ENCODE results near the gene GABRD. TPM values are rescaled to one million over a fixed set of nuclear protein-coding genes. Genes with fewer than 3 reads are reported as not detected.

The GABRD gene
- total and polyA plus RNA-seq, 9 donors = 0.35 to 2.2 (median 0.95) TPM

DNA sequence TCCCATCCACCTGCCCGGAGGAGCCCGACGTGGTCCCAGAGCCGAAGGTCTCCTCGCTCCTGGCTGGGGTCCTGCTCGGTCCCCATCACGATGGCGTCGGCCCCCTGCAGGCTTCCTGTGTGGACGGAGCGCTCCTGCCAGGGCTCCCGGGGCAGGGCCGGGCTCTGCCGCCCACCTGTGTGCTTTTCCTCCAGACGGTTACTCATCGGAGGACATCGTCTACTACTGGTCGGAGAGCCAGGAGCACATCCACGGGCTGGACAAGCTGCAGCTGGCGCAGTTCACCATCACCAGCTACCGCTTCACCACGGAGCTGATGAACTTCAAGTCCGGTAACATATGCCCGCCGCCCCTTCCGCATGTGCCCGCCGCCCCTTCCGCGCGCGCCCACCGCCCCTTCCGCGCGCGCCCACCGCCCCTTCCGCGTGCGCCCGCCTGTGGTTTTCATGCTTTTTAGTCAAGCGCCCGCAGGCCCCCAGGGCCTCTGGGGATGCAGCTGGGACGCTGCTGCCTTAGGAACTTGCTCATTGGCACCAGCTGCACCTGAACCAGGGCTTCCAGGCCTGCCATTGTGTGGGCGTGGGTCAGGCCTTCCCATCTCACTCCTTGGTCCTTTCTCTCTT lies 8.9 kb downstream of the GABRD start:
- Histone ChIP-seq H3K36me3 (ENCODE audit: control insufficient read depth, insufficient read depth, low read length) (no peaks in the 10 kb centered on the region), H3K27ac (ENCODE audit: low read length) (no peak overlapping the region), H3K27me3 (ENCODE audit: control insufficient read depth, insufficient read depth, low read length) (peaks cover 8% of the 10 kb centered on the region), H3K4me3 (ENCODE audit: low read length) (no peak overlapping the region), H3K4me1 (ENCODE audit: control insufficient read depth, insufficient read depth, low read length) (peaks cover 24% of the 10 kb centered on the region), H3K9me3 (replicated peaks; ENCODE audit: control insufficient read depth, low read depth, low read length) (no peaks in the 10 kb centered on the region)
- WGBS (ENCODE audit: insufficient coverage) = 83% methylated on average over 44 of the region's 46 CpGs
- DNase-seq = no peak

DNA sequence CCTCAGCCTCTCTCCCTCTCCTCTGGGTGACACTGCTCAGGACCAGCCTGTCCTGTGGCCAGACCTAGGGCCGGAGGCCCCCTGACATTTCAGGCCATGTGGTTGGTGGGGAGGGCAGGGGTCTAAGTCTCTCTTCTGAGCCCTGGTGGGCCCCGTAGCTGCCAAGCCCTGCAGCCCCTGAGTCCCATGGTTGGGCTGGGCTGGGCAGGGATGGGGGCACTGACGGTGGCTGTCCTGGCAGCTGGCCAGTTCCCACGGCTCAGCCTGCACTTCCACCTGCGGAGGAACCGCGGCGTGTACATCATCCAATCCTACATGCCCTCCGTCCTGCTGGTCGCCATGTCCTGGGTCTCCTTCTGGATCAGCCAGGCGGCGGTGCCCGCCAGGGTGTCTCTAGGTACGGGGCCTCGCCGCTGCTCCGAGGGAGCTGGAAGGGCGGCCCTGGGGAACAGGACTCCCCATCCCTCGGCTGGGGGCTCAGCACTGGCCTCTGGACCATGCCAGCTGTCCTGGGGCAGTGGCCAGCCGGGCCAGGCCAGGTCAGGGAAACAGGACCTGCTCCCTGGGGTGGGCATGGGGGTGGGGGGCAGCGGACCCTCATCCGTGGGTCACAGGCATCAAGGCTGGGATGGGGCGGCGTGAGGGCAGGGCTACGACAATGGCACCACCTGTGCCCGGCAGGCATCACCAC lies 9.9 kb downstream of the GABRD start:
- Histone ChIP-seq H3K36me3 (ENCODE audit: control insufficient read depth, insufficient read depth, low read length) (no peaks in the 10 kb centered on the region), H3K4me3 (ENCODE audit: low read length) (no peak overlapping the region), H3K27ac (ENCODE audit: low read length) (no peak overlapping the region), H3K4me1 (ENCODE audit: control insufficient read depth, insufficient read depth, low read length) (peaks cover 24% of the 10 kb centered on the region), H3K27me3 (ENCODE audit: control insufficient read depth, insufficient read depth, low read length) (peaks cover 8% of the 10 kb centered on the region), H3K9me3 (replicated peaks; ENCODE audit: control insufficient read depth, low read depth, low read length) (no peaks in the 10 kb centered on the region)
- 90% methylated on average over 26 of the region's 26 CpGs for WGBS (ENCODE audit: insufficient coverage)
- DNase-seq = no peak

GRCh38 chr1:2029561-2029960 lies 10.4 kb downstream of the GABRD start:
- no peak overlapping the region for H3K4me3 ChIP-seq (ENCODE audit: low read length)
- no peaks in the 10 kb centered on the region for H3K36me3 ChIP-seq (ENCODE audit: control insufficient read depth, insufficient read depth, low read length)
- H3K27me3 ChIP-seq (ENCODE audit: control insufficient read depth, insufficient read depth, low read length) = peaks cover 8% of the 10 kb centered on the region
- no peaks in the 10 kb centered on the region for H3K9me3 ChIP-seq (replicated peaks; ENCODE audit: control insufficient read depth, low read depth, low read length)
- H3K4me1 ChIP-seq (ENCODE audit: control insufficient read depth, insufficient read depth, low read length) = peaks cover 24% of the 10 kb centered on the region
- H3K27ac ChIP-seq (ENCODE audit: low read length) = no peak overlapping the region
- WGBS (ENCODE audit: insufficient coverage) = 86% methylated on average over 15 of the region's 15 CpGs
- DNase-seq = no peak

- WGBS (ENCODE audit: insufficient coverage) = 75% methylated on average over 39 of the region's 42 CpGs
- no peak overlapping the region for H3K27ac ChIP-seq (ENCODE audit: low read length)
- H3K36me3 ChIP-seq (ENCODE audit: control insufficient read depth, insufficient read depth, low read length) = no peaks in the 10 kb centered on the region
- peaks cover 8% of the 10 kb centered on the region for H3K27me3 ChIP-seq (ENCODE audit: control insufficient read depth, insufficient read depth, low read length)
- no peak overlapping the region for H3K4me3 ChIP-seq (ENCODE audit: low read length)
- DNase-seq = no peak
- peaks cover 21% of the 10 kb centered on the region for H3K4me1 ChIP-seq (ENCODE audit: control insufficient read depth, insufficient read depth, low read length)
- H3K9me3 ChIP-seq (replicated peaks; ENCODE audit: control insufficient read depth, low read depth, low read length) = no peaks in the 10 kb centered on the region
Measured at GRCh38 chr1:2030076-2030871, 11.1 kb downstream of the GABRD start.

DNA sequence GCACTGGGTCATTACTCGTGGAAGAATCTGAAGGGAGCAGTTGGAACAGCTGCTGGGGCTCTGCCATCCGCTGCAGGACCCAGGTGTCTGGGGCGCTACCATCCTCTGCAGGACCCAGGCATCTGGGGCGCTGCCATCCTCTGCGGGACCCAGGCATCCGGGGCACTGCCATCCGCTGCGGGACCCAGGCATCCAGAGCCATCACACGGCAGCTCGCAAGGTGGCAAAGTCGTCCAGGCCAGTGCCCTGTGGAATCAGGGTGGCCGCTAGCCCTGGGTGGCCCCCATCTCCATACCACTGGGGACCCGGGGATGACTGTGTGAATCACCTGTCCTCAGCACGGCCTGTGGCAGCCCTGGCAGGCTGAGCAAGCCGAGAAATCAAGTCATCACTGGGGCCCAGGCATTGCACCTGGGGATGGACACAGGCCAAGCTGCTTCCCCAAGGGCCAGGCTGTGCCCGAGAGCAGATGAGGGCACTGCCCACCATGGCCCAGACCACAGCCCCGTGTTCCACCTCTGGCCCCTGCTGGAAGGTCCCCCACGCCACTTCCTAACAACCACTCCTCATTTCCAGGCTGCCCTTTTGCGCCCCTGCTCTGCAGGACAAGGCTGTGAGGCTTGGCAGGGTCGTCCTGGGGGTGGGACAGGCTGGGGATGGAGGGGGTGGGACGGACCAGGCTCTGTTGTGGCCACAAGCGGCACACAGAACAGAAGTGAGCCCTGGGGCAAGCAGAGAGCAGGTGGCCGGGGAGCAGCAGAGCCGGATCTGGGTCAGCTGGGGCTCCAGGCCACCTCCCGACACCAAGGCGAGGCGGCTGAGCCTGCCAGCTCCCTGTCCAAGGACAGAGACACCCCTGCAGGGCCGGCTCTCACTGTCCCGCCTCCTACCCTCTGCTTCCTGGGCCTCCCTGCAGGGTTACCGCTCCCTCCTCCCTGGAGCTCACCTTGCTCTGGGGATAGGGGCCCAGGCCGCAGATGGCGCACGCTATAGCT lies 12.7 kb downstream of the GABRD start:
- no peak for DNase-seq
- Histone ChIP-seq H3K9me3 (replicated peaks; ENCODE audit: control insufficient read depth, low read depth, low read length) (no peaks in the 10 kb centered on the region), H3K4me3 (ENCODE audit: low read length) (no peak overlapping the region), H3K4me1 (ENCODE audit: control insufficient read depth, insufficient read depth, low read length) (peaks cover 13% of the 10 kb centered on the region), H3K27ac (ENCODE audit: low read length) (no peak overlapping the region), H3K27me3 (ENCODE audit: control insufficient read depth, insufficient read depth, low read length) (peaks cover 8% of the 10 kb centered on the region), H3K36me3 (ENCODE audit: control insufficient read depth, insufficient read depth, low read length) (no peaks in the 10 kb centered on the region)
- 64% methylated on average over 26 of the region's 33 CpGs for WGBS (ENCODE audit: insufficient coverage)

DNA sequence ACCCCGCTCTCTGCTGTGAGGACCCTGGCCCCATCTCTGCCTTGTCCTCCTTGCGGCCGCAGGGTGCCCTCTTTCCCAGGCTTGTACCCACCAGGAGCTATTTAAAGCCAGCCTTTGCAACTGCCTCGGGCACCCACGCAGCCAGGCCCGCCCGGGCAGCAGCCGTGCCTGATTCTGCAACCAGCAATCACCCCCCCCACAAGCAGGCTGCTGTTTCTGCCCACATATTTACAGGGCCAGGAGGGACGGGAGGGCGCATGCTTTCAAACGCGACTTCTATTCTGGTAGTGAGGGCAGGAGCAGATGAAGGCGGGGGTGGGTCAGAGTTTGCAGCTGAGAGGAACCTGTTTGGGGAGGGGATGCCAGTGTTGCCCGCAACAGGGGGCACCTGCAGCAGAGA lies 13.6 kb downstream of the GABRD start:
- no peak overlapping the region for H3K4me3 ChIP-seq (ENCODE audit: low read length)

GRCh38 chr1:2033165-2033564 lies 14.0 kb downstream of the GABRD start:
- no peaks in the 10 kb centered on the region for H3K36me3 ChIP-seq (ENCODE audit: control insufficient read depth, insufficient read depth, low read length)
- H3K9me3 ChIP-seq (replicated peaks; ENCODE audit: control insufficient read depth, low read depth, low read length) = no peaks in the 10 kb centered on the region
- no peak overlapping the region for H3K27ac ChIP-seq (ENCODE audit: low read length)
- H3K4me3 ChIP-seq (ENCODE audit: low read length) = no peak overlapping the region
- DNase-seq = no peak
- 67% methylated on average over 11 of the region's 13 CpGs for WGBS (ENCODE audit: insufficient coverage)
- peaks cover 10% of the 10 kb centered on the region for H3K27me3 ChIP-seq (ENCODE audit: control insufficient read depth, insufficient read depth, low read length)
- peaks cover 13% of the 10 kb centered on the region for H3K4me1 ChIP-seq (ENCODE audit: control insufficient read depth, insufficient read depth, low read length)

More for the DNA sequence above, 13.6 kb downstream of the GABRD start:
- WGBS (ENCODE audit: insufficient coverage) = 49% methylated on average over 9 of the region's 14 CpGs
- peaks cover 9% of the 10 kb centered on the region for H3K27me3 ChIP-seq (ENCODE audit: control insufficient read depth, insufficient read depth, low read length)
- no peaks in the 10 kb centered on the region for H3K36me3 ChIP-seq (ENCODE audit: control insufficient read depth, insufficient read depth, low read length)
- H3K4me1 ChIP-seq (ENCODE audit: control insufficient read depth, insufficient read depth, low read length) = peaks cover 13% of the 10 kb centered on the region
- DNase-seq = no peak
- no peak overlapping the region for H3K27ac ChIP-seq (ENCODE audit: low read length)
- no peaks in the 10 kb centered on the region for H3K9me3 ChIP-seq (replicated peaks; ENCODE audit: control insufficient read depth, low read depth, low read length)

- no peak for DNase-seq
- peaks cover 18% of the 10 kb centered on the region for H3K27me3 ChIP-seq (ENCODE audit: control insufficient read depth, insufficient read depth, low read length)
- peaks cover 13% of the 10 kb centered on the region for H3K4me1 ChIP-seq (ENCODE audit: control insufficient read depth, insufficient read depth, low read length)
- H3K9me3 ChIP-seq (replicated peaks; ENCODE audit: control insufficient read depth, low read depth, low read length) = no peaks in the 10 kb centered on the region
- 83% methylated on average over 12 of the region's 15 CpGs for WGBS (ENCODE audit: insufficient coverage)
- H3K27ac ChIP-seq (ENCODE audit: low read length) = no peak overlapping the region
- no peak overlapping the region for H3K4me3 ChIP-seq (ENCODE audit: low read length)
- no peaks in the 10 kb centered on the region for H3K36me3 ChIP-seq (ENCODE audit: control insufficient read depth, insufficient read depth, low read length)
Measured at GRCh38 chr1:2036287-2036686, 17.1 kb downstream of the GABRD start.

GRCh38 chr1:2037314-2037979 lies 18.3 kb downstream of the GABRD start:
- H3K9me3 ChIP-seq (replicated peaks; ENCODE audit: control insufficient read depth, low read depth, low read length) = no peaks in the 10 kb centered on the region
- DNase-seq = no peak
- no peak overlapping the region for H3K4me3 ChIP-seq (ENCODE audit: low read length)
- 76% methylated on average over 18 of the region's 18 CpGs for WGBS (ENCODE audit: insufficient coverage)
- no peaks in the 10 kb centered on the region for H3K36me3 ChIP-seq (ENCODE audit: control insufficient read depth, insufficient read depth, low read length)
- H3K4me1 ChIP-seq (ENCODE audit: control insufficient read depth, insufficient read depth, low read length) = peaks cover 13% of the 10 kb centered on the region
- H3K27me3 ChIP-seq (ENCODE audit: control insufficient read depth, insufficient read depth, low read length) = peaks cover 18% of the 10 kb centered on the region
- H3K27ac ChIP-seq (ENCODE audit: low read length) = no peak overlapping the region

Measured in muscle of leg (tissue), 11 donors.